ENCODE results near the gene TAF7. TPM values are rescaled to one million over a fixed set of nuclear protein-coding genes. Genes with fewer than 3 reads are reported as not detected.

TAF7 gene
- polyA plus RNA-seq, 1 of the 3 experiments (the other 2 are of a cell fraction), result 30.6 TPM

DNA sequence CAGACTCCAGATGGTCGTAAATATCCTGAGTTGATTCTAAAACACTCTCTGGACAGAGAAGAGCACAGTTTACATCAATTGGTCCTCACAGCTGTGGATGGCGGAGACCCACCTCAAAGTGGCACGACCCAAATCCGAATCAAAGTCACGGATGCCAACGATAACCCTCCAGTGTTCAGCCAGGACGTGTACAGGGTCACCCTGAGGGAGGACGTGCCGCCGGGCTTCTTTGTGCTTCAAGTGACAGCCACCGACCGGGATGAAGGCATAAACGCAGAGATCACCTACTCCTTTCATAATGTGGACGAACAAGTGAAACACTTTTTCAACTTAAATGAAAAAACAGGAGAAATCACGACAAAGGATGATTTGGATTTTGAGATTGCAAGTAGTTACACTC, 40.1 kb upstream of the TAF7 start:
- CTCF ChIA-PET, result interaction anchor here (0.6 to 1.1 kb wide), 5 partner anchors 178 to 203 kb away, joined by 3 to 14 read pairs (median 3); partner anchors contain the start of gene PCDHB16
- H3K9ac ChIP-seq, result no peak overlapping the region

More for the DNA sequence above, 40.1 kb upstream of the TAF7 start:
- Histone ChIP-seq H3K27ac (ENCODE audit: low read depth in 2 of 2, low read length in 1 of 2) (no peak overlapping the region), H3K4me2 (0 out of 2 replicates have a peak overlapping the region, but pooled peaks have one; percentile 33), H3F3A (replicated peaks; ENCODE audit: insufficient read depth) (no peaks in the 10 kb centered on the region), H3K36me3 (replicated peaks in 1 of 2; ENCODE audit: control insufficient read depth in 1 of 2, insufficient read depth in 2 of 2, low read length in 1 of 2) (peaks cover 0 to 4% of the 10 kb centered on the region in 2 experiments), H3K27me3 (ENCODE audit: insufficient read depth) (no peaks in the 10 kb centered on the region), H3K9me3 (no peaks in the 10 kb centered on the region; the same call in 1 of the 2 replicates), H4K20me1 (ENCODE audit: insufficient read depth) (no peaks in the 10 kb centered on the region), H3K79me2 (ENCODE audit: insufficient read depth) (no peaks in the 10 kb centered on the region), H3K4me3 (ENCODE audit: low read depth in 2 of 2, low read length in 1 of 2) (peak overlapping the region in 1 of 2 experiments; percentile 42; a peak in 3 of 4 replicates), H2AFZ (ENCODE audit: low read depth) (no peak overlapping the region), H3K9me2 (no peaks in the 10 kb centered on the region), H3K4me1 (ENCODE audit: control insufficient read depth in 1 of 2, insufficient read depth in 2 of 2, low read depth in 1 of 2, low read length in 1 of 2) (no peaks in the 10 kb centered on the region)
- POLR2A ChIA-PET, result interaction anchor here (0.7 kb wide), 1 partner anchor 203 kb away, joined by 3 read pairs; no protein-coding TSS in a partner anchor
- DNase-seq, result no peak
- WGBS (ENCODE audit: low lambda C conversion rate), result 54% methylated on average over 14 of the region's 15 CpGs
- TF ChIP-seq, protein P1, sequence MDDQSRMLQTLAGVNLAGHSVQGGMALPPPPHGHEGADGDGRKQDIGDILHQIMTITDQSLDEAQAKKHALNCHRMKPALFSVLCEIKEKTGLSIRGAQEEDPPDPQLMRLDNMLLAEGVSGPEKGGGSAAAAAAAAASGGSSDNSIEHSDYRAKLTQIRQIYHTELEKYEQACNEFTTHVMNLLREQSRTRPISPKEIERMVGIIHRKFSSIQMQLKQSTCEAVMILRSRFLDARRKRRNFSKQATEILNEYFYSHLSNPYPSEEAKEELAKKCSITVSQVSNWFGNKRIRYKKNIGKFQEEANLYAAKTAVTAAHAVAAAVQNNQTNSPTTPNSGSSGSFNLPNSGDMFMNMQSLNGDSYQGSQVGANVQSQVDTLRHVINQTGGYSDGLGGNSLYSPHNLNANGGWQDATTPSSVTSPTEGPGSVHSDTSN (IDR thresholded peaks at IDR 0.05), result no peak
- TF ChIP-seq EP300 (IDR thresholded peaks at IDR 0.05; ENCODE audit: borderline replicate concordance in 1 of 2, low read depth in 1 of 2, low read length in 1 of 2), result no peak
- TF ChIP-seq USF1 (IDR thresholded peaks at IDR 0.05; ENCODE audit: borderline replicate concordance, low read depth), result no peak
- no peak for TF ChIP-seq MXI1 (IDR thresholded peaks at IDR 0.05; ENCODE audit: low read depth, low read length)
- TF ChIP-seq SIN3A (IDR thresholded peaks at IDR 0.05; ENCODE audit: borderline replicate concordance, low read depth, low read length), result no peak
- no peak for TF ChIP-seq RFX5 (IDR thresholded peaks at IDR 0.05; ENCODE audit: low read length)
- no peak for TF ChIP-seq SMC3 (IDR thresholded peaks at IDR 0.05; ENCODE audit: low read depth, low read length)
- TF ChIP-seq USF2 (IDR thresholded peaks at IDR 0.05; ENCODE audit: borderline replicate concordance, low read depth, low read length), result no peak
- no peak for TF ChIP-seq TCF12 (IDR thresholded peaks at IDR 0.05)
- TF ChIP-seq EZH2phosphoT487 (IDR thresholded peaks at IDR 0.05; ENCODE audit: borderline replicate concordance, low read depth), result no peak
- TF ChIP-seq CHD2 (IDR thresholded peaks at IDR 0.05; ENCODE audit: low read length, partially characterized antibody), result no peak
- TF ChIP-seq FOSL2 (IDR thresholded peaks at IDR 0.05; ENCODE audit: borderline replicate concordance, low read depth), result no peak
- no peak for TF ChIP-seq TAF1 (IDR thresholded peaks at IDR 0.05; ENCODE audit: borderline replicate concordance, low read depth, low read length)
- no peak for TF ChIP-seq RCOR1 (IDR thresholded peaks at IDR 0.05; ENCODE audit: low read length)
- no peak for TF ChIP-seq YY1 (IDR thresholded peaks at IDR 0.05; ENCODE audit: low read depth)
- TF ChIP-seq MEF2A (IDR thresholded peaks at IDR 0.05; ENCODE audit: borderline replicate concordance, low read depth), result no peak
- no peak for TF ChIP-seq IRF3 (IDR thresholded peaks at IDR 0.05; ENCODE audit: low read depth, low read length)
- TF ChIP-seq NFIC (IDR thresholded peaks at IDR 0.05; ENCODE audit: borderline replicate concordance), result no peak
- TF ChIP-seq, protein P2, sequence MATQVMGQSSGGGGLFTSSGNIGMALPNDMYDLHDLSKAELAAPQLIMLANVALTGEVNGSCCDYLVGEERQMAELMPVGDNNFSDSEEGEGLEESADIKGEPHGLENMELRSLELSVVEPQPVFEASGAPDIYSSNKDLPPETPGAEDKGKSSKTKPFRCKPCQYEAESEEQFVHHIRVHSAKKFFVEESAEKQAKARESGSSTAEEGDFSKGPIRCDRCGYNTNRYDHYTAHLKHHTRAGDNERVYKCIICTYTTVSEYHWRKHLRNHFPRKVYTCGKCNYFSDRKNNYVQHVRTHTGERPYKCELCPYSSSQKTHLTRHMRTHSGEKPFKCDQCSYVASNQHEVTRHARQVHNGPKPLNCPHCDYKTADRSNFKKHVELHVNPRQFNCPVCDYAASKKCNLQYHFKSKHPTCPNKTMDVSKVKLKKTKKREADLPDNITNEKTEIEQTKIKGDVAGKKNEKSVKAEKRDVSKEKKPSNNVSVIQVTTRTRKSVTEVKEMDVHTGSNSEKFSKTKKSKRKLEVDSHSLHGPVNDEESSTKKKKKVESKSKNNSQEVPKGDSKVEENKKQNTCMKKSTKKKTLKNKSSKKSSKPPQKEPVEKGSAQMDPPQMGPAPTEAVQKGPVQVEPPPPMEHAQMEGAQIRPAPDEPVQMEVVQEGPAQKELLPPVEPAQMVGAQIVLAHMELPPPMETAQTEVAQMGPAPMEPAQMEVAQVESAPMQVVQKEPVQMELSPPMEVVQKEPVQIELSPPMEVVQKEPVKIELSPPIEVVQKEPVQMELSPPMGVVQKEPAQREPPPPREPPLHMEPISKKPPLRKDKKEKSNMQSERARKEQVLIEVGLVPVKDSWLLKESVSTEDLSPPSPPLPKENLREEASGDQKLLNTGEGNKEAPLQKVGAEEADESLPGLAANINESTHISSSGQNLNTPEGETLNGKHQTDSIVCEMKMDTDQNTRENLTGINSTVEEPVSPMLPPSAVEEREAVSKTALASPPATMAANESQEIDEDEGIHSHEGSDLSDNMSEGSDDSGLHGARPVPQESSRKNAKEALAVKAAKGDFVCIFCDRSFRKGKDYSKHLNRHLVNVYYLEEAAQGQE (IDR thresholded peaks at IDR 0.05; ENCODE audit: low read depth, low read length), result no peak

All from SK-N-SH (cell line).